Prostate gland (tissue), 2 donors: ENCODE measurements around the gene TAPBP. TPM values are rescaled to one million over a fixed set of nuclear protein-coding genes. Genes with fewer than 3 reads are reported as not detected.
A peak's percentile ranks its signal among the peaks of the same experiment; 100 is the strongest.

Source experiments
- DNase-seq: peaks from one replicate; pipeline ENCODE4 v3.0.0-alpha.2; 2019; ENCODE audit warnings: low spot score
- H3K27ac ChIP-seq, 2 donors: fragments of 200-600 bp; sonication (generic); 2 replicates each; pipeline ENCODE4 v1.5.1; 2017 to 2019
- H3K27me3 ChIP-seq: fragments of 200-600 bp; sonication (generic); replicated peaks from 2 replicates; pipeline ENCODE4 v1.5.1; 2019; ENCODE audit not compliant: insufficient read depth
- H3K36me3 ChIP-seq, 2 donors: fragments of 200-600 bp; sonication (generic); 1 replicate in 1 of 2; 2 replicates in 1 of 2; pipeline versions ENCODE4 v1.5.1 to v1.8.1; 2017 to 2019
- H3K4me1 ChIP-seq: fragments of 200-600 bp; sonication (generic); replicated peaks from 2 replicates; pipeline ENCODE4 v1.5.1; 2019
- H3K4me3 ChIP-seq, 2 donors: fragments of 200-600 bp; sonication (generic); 2 replicates each; pipeline ENCODE4 v1.5.1; 2017 to 2019
- H3K9me3 ChIP-seq: fragments of 200-600 bp; sonication (generic); 2 replicates; pipeline ENCODE4 v1.5.1; 2017
- POLR2A ChIP-seq: fragments of 450-650 bp; IDR thresholded peaks from one replicate; pipeline ENCODE4 v1.6.1; 2016; ENCODE audit warnings: antibody characterized with exemption, mild to moderate bottlenecking
- POLR2AphosphoS5 ChIP-seq: sonication (generic); formaldehyde crosslinking; IDR thresholded peaks from one replicate; pipeline ENCODE4 v1.6.1; 2017; ENCODE audit warnings: antibody characterized with exemption
- WGBS: methylation state at CpG from one replicate; pipeline ENCODE4 v1.1.5; 2018; 5-methylcytosine and 5-hydroxymethylcytosine counted together
- intact Hi-C: fragments of 100-400 bp; cut with DNase I; formaldehyde crosslinking; loops from one replicate; pipeline ENCODE4 v1.14.2; 2022
- total RNA-seq, 2 donors: library from RNA; depleted of rRNA; stranded (reverse); fragments of >200 nt; gene quantifications; one replicate each; pipeline ENCODE4 v1.1.0, GENCODE V29; 2016
- TF ChIP-seq, protein P1 (sequence below), 4 experiments: fragments of 200-600 bp in 2 of 4; fragments of 450-650 bp in 2 of 4; sonication (generic) in 2 of 4; IDR thresholded peaks; 1 replicate in 3 of 4; 2 replicates in 1 of 4; pipeline ENCODE4 v1.5.1; 2016 to 2019; ENCODE audit warnings: antibody characterized with exemption in 4 of 4, mild to moderate bottlenecking in 2 of 4, moderate library complexity in 2 of 4

The TAPBP gene
- total RNA-seq, 2 donors from 2014 or later: 190 to 192 TPM

DNA sequence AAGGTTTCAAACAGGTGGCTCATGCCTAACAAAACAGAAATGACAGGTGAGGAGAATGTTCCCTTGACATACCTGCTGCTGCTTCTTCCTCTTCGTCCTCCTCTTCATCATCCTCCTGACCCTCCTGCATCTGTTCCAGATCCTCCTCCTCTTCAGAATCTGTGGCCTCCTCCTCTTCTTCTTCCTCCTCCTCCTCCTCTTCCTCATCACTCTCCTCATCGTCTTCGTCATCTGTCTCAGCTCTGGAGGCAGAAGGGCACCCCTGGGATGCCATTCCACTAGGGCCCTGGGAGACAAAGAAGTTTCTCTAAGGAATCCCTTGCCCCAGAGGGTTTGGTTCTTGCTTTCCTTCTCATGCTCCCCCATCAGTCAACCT, 6.0 kb upstream of the TAPBP start:
- intact Hi-C loops: loop anchor here (5.0 kb wide), 1 partner anchor 92 kb away; the partner anchor contains the start of gene PHF1
- Histone ChIP-seq H3K9me3 (no peaks in the 10 kb centered on the region), H3K36me3 (peaks cover 3 to 5% of the 10 kb centered on the region in 2 donors), H3K27me3 (no peaks in the 10 kb centered on the region), H3K4me3 (no peak overlapping the region), H3K27ac (no peak overlapping the region), H3K4me1 (peaks cover 18% of the 10 kb centered on the region)
- TF ChIP-seq POLR2AphosphoS5 (no peak), POLR2A (no peak)
- TF ChIP-seq, protein P1, sequence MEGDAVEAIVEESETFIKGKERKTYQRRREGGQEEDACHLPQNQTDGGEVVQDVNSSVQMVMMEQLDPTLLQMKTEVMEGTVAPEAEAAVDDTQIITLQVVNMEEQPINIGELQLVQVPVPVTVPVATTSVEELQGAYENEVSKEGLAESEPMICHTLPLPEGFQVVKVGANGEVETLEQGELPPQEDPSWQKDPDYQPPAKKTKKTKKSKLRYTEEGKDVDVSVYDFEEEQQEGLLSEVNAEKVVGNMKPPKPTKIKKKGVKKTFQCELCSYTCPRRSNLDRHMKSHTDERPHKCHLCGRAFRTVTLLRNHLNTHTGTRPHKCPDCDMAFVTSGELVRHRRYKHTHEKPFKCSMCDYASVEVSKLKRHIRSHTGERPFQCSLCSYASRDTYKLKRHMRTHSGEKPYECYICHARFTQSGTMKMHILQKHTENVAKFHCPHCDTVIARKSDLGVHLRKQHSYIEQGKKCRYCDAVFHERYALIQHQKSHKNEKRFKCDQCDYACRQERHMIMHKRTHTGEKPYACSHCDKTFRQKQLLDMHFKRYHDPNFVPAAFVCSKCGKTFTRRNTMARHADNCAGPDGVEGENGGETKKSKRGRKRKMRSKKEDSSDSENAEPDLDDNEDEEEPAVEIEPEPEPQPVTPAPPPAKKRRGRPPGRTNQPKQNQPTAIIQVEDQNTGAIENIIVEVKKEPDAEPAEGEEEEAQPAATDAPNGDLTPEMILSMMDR (IDR thresholded peaks at IDR 0.05): no peak
- DNase-seq: no peak
- WGBS: 94% methylated on average over 3 of the region's 3 CpGs

DNA sequence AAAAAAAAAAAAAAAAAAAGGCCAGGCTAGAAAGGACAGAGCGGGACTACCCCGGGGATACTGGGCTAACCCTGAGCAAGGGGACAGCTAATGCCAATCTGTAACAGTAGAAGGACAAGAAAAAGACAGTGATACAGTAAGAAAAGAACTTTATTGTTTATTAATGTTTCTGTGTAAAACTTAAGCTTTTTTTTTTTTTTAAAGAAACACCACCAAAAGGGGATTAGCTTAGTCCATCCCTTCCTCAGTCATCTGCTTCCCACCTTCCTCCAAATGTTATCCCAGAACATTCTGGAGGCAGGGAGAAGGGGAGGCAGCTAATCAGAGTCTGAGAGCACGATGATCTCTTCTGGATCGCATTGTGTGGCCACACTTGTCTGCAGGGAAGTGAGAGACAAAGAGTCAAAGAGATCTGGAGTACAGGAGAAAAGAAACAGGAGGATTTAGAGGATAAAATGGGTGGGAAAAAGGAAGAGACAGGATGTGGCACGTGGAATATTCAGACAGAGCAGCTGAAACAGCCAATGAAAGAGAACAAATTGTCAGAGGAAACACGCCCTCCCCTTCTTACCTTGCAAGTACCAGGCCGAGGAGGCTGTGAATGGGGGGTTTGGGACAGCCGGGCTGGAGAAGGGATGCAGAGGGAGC, 4.7 kb upstream of the TAPBP start:
- DNase-seq: no peak
- intact Hi-C loops: loop anchor here (5.0 kb wide), 1 partner anchor 94 kb away; the partner anchor contains the start of gene PHF1
- TF ChIP-seq, protein P1 (IDR thresholded peaks at IDR 0.05): no peak
- no peak for TF ChIP-seq POLR2AphosphoS5
- 68% methylated on average over 8 of the region's 8 CpGs for WGBS
- Histone ChIP-seq H3K27me3 (no peaks in the 10 kb centered on the region), H3K4me1 (peaks cover 18% of the 10 kb centered on the region), H3K9me3 (no peaks in the 10 kb centered on the region), H3K36me3 (peaks cover 3 to 5% of the 10 kb centered on the region in 2 donors), H3K27ac (peak overlapping the region; percentile 88 to 90), H3K4me3 (peak overlapping the region; percentile 43 to 44)

DNA sequence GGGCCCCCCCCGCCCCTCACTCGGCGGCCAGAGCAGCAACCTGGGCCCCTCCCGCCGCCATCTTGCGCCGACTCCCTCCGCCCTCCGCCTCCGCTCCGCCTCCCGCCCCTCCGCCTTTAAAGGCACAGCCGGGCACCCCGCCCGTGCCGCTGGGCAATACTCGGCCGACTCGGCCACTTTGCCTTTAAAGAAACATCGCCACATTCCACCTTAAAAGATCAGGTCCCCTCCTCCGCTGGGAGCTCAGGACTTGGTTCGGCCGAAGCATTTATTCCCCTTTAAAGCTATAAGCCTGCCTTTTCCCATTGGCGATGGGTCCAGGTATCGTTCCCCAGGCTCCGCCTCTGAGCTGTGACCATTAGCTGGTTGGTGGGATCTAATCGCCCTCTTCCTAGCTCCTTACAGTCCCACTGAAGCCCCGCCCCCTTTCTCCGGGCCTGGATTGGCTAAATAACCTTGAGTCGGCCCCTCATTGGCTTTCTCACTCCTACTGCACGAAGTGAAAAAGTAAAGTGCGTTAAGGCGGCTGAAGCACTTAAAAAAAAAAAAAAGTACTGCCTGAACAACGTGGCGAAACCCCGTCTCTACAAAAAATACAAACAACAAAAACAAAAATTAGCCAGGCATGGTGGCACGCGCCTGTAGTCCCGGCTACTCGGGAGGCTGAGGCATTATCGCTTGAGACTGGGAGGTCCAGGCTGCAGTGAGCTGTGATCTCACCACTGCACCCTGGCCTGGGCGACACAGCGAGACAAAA, 4.0 kb upstream of the TAPBP start, which contains the start of gene ZBTB22:
Gene ZBTB22, minus strand, starts transcription at position 76 of the 757 bp plus-strand sequence. CDS start 828 bp downstream, outside the sequence.
- Histone ChIP-seq H3K27me3 (no peaks in the 10 kb centered on the region), H3K9me3 (no peaks in the 10 kb centered on the region), H3K4me1 (peaks cover 18% of the 10 kb centered on the region), H3K4me3 (peak within 1 kb of the TSS; percentile 43 to 44), H3K36me3 (peaks cover 3 to 5% of the 10 kb centered on the region in 2 donors), H3K27ac (peak within 1 kb of the TSS; percentile 88 to 99)
- intact Hi-C loops: loop anchor here (5.0 kb wide), 1 partner anchor 94 kb away; the partner anchor contains the start of gene PHF1
- peak; percentile 99 for DNase-seq
- TF ChIP-seq POLR2A (peak; percentile 43), POLR2AphosphoS5 (peak; percentile 94)
- TF ChIP-seq, protein P1 (IDR thresholded peaks at IDR 0.05): peak in 2 of 4 experiments; percentile 16 to 32
- WGBS: 1% methylated on average over 38 of the region's 44 CpGs

DNA sequence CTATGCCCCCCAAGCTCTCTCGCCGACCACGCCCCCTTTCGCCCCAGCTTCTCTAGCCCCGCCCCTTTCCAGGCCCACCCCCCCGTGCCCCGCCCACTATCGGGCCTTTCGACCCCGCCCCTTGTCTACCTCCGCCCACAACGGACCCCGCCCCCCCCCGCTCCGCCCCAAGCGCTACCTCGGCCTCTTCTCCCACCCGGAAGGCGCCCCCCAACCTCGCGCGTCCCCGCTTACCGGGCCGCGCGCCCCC, 3.5 kb upstream of the TAPBP start:
- Histone ChIP-seq H3K4me1 (peaks cover 18% of the 10 kb centered on the region), H3K36me3 (peaks cover 3 to 5% of the 10 kb centered on the region in 2 donors), H3K27ac (peak overlapping the region; percentile 88 to 90), H3K27me3 (no peaks in the 10 kb centered on the region), H3K4me3 (peak overlapping the region; percentile 43 to 44), H3K9me3 (no peaks in the 10 kb centered on the region)
- WGBS: 0% methylated on average over 8 of the region's 27 CpGs
- no peak for TF ChIP-seq POLR2A
- TF ChIP-seq, protein P1 (IDR thresholded peaks at IDR 0.05): no peak
- TF ChIP-seq POLR2AphosphoS5: no peak
- intact Hi-C loops: loop anchor here (5.0 kb wide), 1 partner anchor 95 kb away; the partner anchor contains the start of gene PHF1
- DNase-seq: no peak
